GM21526 (cell line): ENCODE data around the gene RASD1.

Experiments used
- ATAC-seq: cut with Tn5 transposase; IDR thresholded peaks from one replicate; pipeline ENCODE4 v1.9.1; 2021; ENCODE audit warnings: moderate library complexity; ENCODE audit not compliant: unreplicated experiment, low FRiP score

RASD1 gene

DNA sequence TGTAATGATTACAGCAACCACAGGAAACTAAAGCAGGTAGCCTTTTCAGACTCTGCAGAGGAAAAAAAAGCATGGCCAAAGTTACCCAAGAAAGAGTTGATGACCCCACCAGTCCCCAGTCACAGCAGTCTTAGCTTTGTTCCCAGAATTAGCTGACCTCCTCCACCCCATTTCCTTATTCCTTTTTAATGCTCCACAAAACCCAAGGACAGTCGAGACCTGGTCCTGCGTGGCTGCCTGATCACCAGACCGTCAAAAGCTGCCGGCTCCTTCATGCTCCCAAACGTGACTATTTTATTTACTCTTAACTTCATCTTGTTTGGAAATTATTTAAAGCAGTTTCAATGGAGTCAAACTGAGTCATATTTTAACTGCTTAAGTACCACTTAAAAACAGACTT, 48.1 kb downstream of the RASD1 start:
- ATAC-seq: no peak

DNA sequence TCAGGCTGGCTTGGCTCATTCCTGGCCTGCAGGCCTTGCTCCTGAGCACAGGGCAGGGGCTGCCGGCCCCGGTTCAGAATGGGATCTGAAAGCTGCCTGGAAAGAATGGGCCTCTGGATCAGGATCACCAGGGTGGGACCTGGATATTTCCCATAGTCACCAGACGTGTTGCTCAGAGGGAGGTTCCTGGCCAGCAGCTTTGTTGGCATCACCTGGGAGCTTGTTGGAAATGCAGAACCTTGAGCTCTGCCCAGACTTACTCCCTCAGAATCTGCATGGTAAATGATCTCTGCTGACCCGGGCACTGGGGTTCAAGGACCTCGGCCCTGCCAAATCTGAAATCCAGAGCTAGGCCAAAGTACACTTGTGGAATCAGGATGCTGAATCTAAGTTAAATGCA, 48.9 kb downstream of the RASD1 start:
- no peak for ATAC-seq

DNA sequence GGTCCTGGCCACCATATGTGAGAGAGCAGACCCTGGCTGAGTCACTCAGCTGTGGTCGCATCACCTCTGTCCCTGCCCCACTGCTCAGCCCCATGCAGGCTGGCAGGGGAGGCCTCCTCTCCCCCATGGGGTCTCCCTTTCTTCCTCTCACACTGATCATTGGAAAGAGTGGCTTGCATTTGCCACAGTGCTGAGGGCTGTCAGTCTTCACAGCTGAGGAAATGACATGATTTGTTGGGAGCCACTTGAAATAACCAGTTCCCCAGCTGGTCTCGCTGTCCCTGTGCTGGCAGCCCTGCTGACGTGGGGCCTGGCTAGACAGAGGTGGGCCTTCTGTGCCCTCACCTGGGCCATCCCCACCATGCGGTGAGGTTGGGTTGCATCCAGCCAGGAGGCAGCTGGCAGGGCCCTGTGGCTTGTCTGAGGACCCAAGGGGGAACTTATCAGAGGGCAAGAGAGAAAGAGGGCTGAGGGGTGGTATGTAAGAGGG, 49.5 kb downstream of the RASD1 start:
- no peak for ATAC-seq

DNA sequence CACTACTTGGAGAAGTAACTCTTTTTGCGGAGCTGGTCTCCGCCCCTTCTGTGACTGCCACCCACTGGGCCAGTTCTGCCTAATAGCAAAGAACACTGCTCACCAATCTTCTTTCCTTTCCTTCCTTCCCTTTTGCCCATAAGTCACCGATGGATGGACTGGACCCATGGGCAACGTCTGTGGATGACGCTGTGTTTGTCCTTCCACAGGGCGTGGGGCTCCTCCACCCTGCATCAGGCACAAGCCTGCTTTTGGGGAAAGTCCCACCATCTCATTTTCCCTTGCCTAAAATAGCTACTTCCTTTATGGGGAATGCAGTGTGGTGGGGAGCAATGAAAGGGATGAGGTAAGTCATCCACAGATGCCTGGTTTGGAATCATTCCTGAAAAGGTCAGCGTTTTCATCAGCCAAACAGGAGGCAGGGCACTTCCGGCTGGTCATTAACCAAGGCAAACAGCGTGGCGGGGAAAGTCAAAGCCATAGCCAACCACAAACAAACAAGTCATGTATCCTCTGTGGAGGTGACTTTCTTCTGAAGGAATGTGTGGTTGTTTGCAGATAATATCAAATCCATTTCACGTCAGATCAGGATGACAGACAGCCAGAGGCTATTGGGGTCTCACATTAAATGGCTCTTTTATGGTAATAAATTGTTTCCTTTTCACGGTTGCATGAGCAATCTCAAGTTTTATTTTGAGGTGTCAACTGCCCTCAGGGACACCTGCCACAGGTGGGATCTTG, 50.1 kb downstream of the RASD1 start:
- ATAC-seq: no peak

DNA sequence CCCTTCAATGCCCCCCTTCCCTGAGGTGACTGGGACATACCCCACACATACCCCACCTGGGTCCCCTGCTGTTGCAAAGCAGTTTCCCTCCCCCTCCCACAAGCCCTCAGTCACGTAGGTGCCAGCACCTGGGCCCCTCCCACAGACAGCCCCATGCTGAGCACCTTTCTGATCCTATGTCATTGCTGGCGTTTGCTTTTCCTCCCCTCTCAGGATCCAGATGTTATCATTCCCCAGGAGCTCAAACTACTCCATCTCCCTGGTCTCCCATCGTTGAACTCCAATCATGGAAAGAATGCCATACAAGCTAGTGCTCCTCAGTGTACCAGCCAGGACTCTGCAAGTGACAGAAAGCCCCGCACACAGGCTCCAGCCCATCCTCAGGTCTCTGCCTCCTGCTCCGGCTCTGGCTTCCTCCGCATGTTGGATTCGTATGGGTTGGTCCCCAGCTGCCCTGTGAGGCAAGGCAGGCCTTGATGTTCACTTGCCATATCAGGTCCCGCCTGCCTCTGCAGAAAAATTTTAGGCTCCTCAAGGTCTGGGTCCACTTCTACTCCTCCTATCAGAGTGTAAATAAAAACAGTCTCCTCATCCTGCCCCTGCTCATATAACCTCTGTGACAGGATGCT, 50.8 kb downstream of the RASD1 start:
- ATAC-seq: no peak
